Measurements from ENCODE around the gene C1orf174. TPM values are rescaled to one million over a fixed set of nuclear protein-coding genes. Genes with fewer than 3 reads are reported as not detected.

The C1orf174 gene
- total and polyA plus RNA-seq, 2 of the 13 experiments (the other 11 are each of a cell fraction or from before 2014, with no cell fraction given): 21.6 to 31.4 TPM

DNA sequence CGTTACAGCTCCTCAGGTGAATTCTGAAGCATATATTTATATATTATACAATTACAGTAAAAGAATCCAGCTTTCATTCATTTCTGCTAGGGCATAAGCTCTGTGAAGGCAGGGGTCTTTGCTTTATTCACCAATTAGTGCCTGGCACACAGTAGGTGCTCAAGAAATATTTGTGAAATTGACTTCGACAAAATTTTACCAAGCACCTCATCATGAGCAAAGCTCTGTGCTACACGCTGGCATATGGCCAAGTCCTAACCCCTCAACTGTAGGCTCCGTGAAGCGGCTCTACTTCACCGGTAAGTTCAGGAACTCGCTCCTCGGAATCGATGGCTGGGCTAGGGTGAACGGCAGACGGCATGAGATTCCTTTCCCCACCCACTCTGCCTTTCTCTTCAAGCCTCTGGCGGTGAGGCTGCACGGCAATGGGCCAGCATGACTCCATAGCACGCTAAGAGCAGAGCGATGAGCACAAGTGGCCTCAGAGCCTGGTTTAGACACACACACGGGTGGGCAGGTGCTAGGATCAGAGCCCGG is 8.7 kb downstream of the C1orf174 start:
- ATAC-seq: no peak

More for the DNA sequence above, 8.7 kb downstream of the C1orf174 start:
- Histone ChIP-seq H3K9ac (ENCODE audit: insufficient read depth, low read depth, low read length) (no peak overlapping the region), H3K27ac (ENCODE audit: extremely low read length, insufficient read depth, low read length) (no peak overlapping the region), H3K4me2 (ENCODE audit: low read depth, low read length) (no peak overlapping the region), H3K9me3 (ENCODE audit: low read length) (no peaks in the 10 kb centered on the region), H2AFZ (ENCODE audit: low read length) (no peak overlapping the region), H4K20me1 (ENCODE audit: insufficient read depth, low read length) (no peaks in the 10 kb centered on the region), H3K4me1 (ENCODE audit: insufficient read depth, low read length) (no peaks in the 10 kb centered on the region), H3K36me3 (replicated peaks in 1 of 2; ENCODE audit: control insufficient read depth in 1 of 2, insufficient read depth in 2 of 2, low read length in 2 of 2) (peaks cover 24 to 47% of the 10 kb centered on the region in 2 experiments; a peak in 4 of 5 replicates), H3K79me2 (ENCODE audit: insufficient read depth, low read length) (peaks cover 34% of the 10 kb centered on the region), H3K4me3 (replicated peaks in 1 of 3; ENCODE audit: insufficient read depth in 1 of 3, low read depth in 2 of 3, low read length in 3 of 3) (no peak overlapping the region), H3K27me3 (ENCODE audit: control insufficient read depth in 1 of 2, insufficient read depth in 2 of 2, low read length in 2 of 2) (no peaks in the 10 kb centered on the region)
- DNase-seq (ENCODE audit: low spot score) (no peak), FAIRE-seq (no peak)
- ChIA-PET CTCF (ENCODE audit: low intra/inter-chr PET ratio, low total read pairs) (no interaction called here), POLR2A (no interaction called here)
- in situ Hi-C loops (cut with HindIII; ENCODE audit: extremely low pct_ligation_motif_present, low pct_unique_long_range_greater_than_20kb) (no loop called here), intact Hi-C loops (cut with micrococcal nuclease; ENCODE audit: unreplicated experiment) (no loop called here)
- BruUV-seq (replicated peaks): no TSS peak
- TF ChIP-seq ZNF180 (CRISPR knock-in tag; IDR thresholded peaks at IDR 0.05; ENCODE audit: borderline replicate concordance, low read depth) (no peak), POGK (CRISPR knock-in tag; conservative IDR thresholded peaks at IDR 0.05) (no peak), ZKSCAN1 (IDR thresholded peaks at IDR 0.05; ENCODE audit: low read length) (peak; percentile 58; the same call in 1 of the 2 replicates)
- WGBS (ENCODE audit: low lambda C conversion rate): 98% methylated on average over 15 of the region's 17 CpGs
